Mucosa of stomach (tissue), 1 donor: ENCODE results near the gene HSD11B1L.

Experiments
- H3K27me3 ChIP-seq: one replicate; pipeline ENCODE4 v1.7.0; 2013; ENCODE audit warnings: mild to moderate bottlenecking, low read length; ENCODE audit not compliant: control insufficient read depth, insufficient read depth
- H3K36me3 ChIP-seq: one replicate; pipeline ENCODE4 v1.7.0; 2013; ENCODE audit warnings: low read length; ENCODE audit not compliant: control insufficient read depth, insufficient read depth
- H3K4me1 ChIP-seq: one replicate; pipeline ENCODE4 v1.7.0; 2013; ENCODE audit warnings: mild to moderate bottlenecking, low read length; ENCODE audit not compliant: control insufficient read depth, insufficient read depth
- H3K4me3 ChIP-seq: one replicate; pipeline ENCODE4 v1.7.0; 2013; ENCODE audit warnings: low read length
- H3K9ac ChIP-seq: one replicate; pipeline ENCODE4 v1.7.0; 2013; ENCODE audit warnings: mild to moderate bottlenecking, low read length, moderate library complexity
- H3K9me3 ChIP-seq: one replicate; pipeline ENCODE4 v1.7.0; 2013; ENCODE audit warnings: mild to moderate bottlenecking, low read length, moderate library complexity; ENCODE audit not compliant: control insufficient read depth
- donor health status: Pancreatic carcinoma.

HSD11B1L gene

DNA sequence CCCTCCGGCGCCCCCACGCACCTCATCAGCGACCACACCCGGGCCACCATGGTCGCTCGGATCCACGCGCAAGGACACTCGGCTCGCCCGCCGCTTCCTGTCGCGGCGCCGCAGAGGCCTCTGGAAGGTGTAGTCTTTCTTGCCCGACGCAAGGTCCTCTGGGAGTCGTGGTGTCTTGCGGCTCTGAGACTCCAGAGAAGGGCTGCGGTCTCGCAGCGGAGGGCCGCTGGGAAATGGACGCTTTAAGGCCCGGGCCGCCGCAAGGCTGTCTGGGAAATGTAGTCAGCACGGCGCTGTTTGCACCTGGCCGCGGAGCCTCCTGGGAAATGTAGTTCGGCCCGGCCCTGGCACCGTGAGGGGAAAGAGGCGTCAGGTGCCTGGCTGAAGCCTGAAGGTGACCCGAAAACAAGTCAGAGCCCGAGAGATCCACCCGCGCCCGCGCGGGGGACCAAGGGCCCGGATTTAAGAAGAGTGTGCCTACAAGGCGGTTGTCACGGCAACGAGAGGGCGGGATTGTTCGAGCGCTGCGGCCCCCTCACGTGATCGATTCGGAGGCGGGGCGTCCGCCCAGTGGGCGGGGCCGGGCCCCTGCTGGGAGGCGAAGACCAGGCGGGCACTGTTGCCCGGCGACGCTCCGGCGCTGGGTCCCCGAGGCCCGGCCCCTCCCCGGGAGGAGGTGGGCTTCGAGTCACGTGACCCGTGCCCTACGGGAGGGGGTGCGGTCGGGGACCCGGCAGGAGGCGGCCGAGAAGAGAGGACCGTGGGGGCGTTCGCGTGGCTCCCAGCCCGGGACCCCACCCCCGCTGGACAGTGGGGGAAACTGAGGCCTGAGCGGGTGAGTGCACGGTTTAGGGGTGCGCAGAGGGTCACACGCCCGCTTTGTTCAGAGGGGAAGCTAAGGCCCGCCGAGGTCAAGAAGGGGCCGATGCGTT, at the start of gene HSD11B1L, which contains the start of gene MICOS13:
Gene HSD11B1L (plus strand): TSS at position 591 of the 932 bp plus-strand sequence. CDS start 3,806 bp downstream, outside the sequence.
Gene MICOS13 (minus strand): TSS at position 80 of the 932 bp plus-strand sequence. CDS start 30 bp downstream, at position 50.
- Histone ChIP-seq H3K4me3 (peak within 1 kb of the TSS; percentile 92), H3K9me3 (no peaks in the 10 kb centered on the region), H3K36me3 (no peaks in the 10 kb centered on the region), H3K27me3 (no peaks in the 10 kb centered on the region), H3K9ac (peak within 1 kb of the TSS; percentile 88), H3K4me1 (peaks cover 15% of the 10 kb centered on the region)

- Histone ChIP-seq H3K9ac (no peak overlapping the region), H3K4me3 (no peak overlapping the region), H3K9me3 (no peaks in the 10 kb centered on the region), H3K27me3 (no peaks in the 10 kb centered on the region), H3K4me1 (peaks cover 15% of the 10 kb centered on the region), H3K36me3 (peaks cover 15% of the 10 kb centered on the region)
These were observed 49.1 kb upstream of the HSD11B1L start for GRCh38 chr19:5631567-5632240.

DNA sequence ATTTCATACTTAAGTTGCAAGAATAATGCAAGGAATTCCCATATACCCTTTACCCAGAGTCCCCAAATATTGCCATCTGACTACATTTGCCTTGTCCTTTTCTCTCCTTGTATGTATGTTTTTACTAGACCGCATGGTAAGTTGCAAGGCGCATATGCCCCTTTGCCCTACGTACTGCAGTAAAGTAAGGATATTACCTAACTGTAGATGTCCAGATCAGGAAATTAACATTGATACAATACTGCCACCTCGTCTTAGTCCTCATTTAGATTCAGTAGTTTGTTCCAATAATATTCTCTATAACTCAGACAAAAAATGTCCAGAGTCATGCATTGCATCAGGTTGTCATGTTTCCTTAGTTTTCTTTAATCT, 48.6 kb upstream of the HSD11B1L start:
- Histone ChIP-seq H3K27me3 (no peaks in the 10 kb centered on the region), H3K9ac (no peak overlapping the region), H3K9me3 (no peaks in the 10 kb centered on the region), H3K4me1 (peaks cover 14% of the 10 kb centered on the region), H3K36me3 (peaks cover 13% of the 10 kb centered on the region), H3K4me3 (no peak overlapping the region)

DNA sequence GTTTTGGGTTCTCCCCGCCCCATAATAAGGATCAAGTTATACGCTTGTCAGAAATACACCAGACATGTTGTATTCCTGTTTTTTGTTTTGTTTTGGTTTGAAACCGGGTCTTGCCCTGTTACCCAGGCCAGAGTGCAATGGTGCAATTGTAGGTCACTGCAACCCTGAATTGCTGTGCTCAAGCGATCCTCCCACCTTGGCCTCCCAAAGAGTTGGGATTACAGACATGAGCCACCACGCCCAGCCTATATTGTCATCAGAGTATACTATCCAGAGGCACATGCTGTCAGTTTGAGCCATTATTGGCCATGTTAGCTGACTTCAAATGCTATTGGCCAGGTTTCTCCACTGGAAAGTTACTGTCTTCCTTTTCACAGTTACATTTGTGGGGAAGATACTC, 48.2 kb upstream of the HSD11B1L start:
- Histone ChIP-seq H3K9me3 (no peaks in the 10 kb centered on the region), H3K36me3 (peaks cover 9% of the 10 kb centered on the region), H3K27me3 (no peaks in the 10 kb centered on the region), H3K4me3 (no peak overlapping the region), H3K9ac (no peak overlapping the region), H3K4me1 (peaks cover 11% of the 10 kb centered on the region)

DNA sequence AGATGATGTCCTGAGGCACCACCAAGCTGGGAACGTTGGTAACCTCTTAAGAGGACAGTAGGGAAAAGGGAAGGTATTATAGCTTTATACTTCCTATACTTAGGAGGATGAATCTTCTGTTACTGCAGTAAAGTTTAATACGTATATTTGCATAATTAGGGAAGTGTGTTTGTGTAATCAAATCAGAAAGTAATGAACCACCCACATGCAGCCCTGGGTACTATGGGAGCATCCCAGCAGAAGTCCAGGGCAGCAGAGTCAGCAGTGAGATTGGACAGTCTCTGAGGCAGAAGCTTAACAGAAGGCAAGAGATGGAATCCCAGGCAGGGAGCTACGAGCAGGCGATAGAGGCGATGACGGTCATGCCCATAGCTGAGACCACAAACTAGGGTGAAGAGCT, 45.4 kb upstream of the HSD11B1L start:
- Histone ChIP-seq H3K9me3 (no peaks in the 10 kb centered on the region), H3K4me3 (no peak overlapping the region), H3K27me3 (no peaks in the 10 kb centered on the region), H3K4me1 (peaks cover 11% of the 10 kb centered on the region), H3K36me3 (peaks cover 5% of the 10 kb centered on the region), H3K9ac (no peak overlapping the region)

DNA sequence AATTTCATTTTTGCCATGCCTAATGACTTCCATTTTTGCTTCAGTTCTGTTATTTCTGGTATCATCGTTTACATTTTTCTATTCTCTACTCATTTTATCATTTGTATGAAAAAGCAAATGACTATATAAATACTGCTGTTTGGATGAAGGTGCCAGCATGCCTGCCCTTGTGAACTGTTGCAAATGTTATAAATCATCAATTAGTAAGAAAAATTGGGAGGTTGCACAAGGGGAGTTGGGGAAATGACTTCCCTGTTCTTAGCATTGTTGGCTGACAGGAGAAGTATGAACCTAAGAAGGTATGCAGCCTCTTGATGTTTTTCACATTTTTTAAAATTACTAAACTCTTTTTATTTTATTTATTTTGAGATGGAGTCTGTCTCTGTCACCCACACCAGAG, 42.9 kb upstream of the HSD11B1L start:
- H3K36me3 ChIP-seq, result no peaks in the 10 kb centered on the region
- H3K4me1 ChIP-seq, result no peaks in the 10 kb centered on the region
- no peak overlapping the region for H3K9ac ChIP-seq
- H3K27me3 ChIP-seq, result no peaks in the 10 kb centered on the region
- H3K4me3 ChIP-seq, result no peak overlapping the region
- H3K9me3 ChIP-seq, result no peaks in the 10 kb centered on the region

GRCh38 chr19:5641171-5641570, 39.7 kb upstream of the HSD11B1L start:
- H3K4me1 ChIP-seq, result no peaks in the 10 kb centered on the region

GRCh38 chr19:5642204-5642603, 38.6 kb upstream of the HSD11B1L start:
- H3K36me3 ChIP-seq, result peaks cover 11% of the 10 kb centered on the region
- no peaks in the 10 kb centered on the region for H3K9me3 ChIP-seq
- H3K4me1 ChIP-seq, result no peaks in the 10 kb centered on the region
- H3K27me3 ChIP-seq, result no peaks in the 10 kb centered on the region
- H3K9ac ChIP-seq, result no peak overlapping the region
- no peak overlapping the region for H3K4me3 ChIP-seq

More at GRCh38 chr19:5641171-5641570, 39.7 kb upstream of the HSD11B1L start:
- H3K4me3 ChIP-seq, result no peak overlapping the region
- H3K36me3 ChIP-seq, result peaks cover 5% of the 10 kb centered on the region
- no peaks in the 10 kb centered on the region for H3K9me3 ChIP-seq
- H3K9ac ChIP-seq, result no peak overlapping the region
- no peaks in the 10 kb centered on the region for H3K27me3 ChIP-seq

GRCh38 chr19:5643060-5643459, 37.8 kb upstream of the HSD11B1L start:
- H3K36me3 ChIP-seq, result peaks cover 16% of the 10 kb centered on the region
- no peaks in the 10 kb centered on the region for H3K4me1 ChIP-seq
- H3K4me3 ChIP-seq, result no peak overlapping the region
- no peak overlapping the region for H3K9ac ChIP-seq
- no peaks in the 10 kb centered on the region for H3K9me3 ChIP-seq
- H3K27me3 ChIP-seq, result no peaks in the 10 kb centered on the region

DNA sequence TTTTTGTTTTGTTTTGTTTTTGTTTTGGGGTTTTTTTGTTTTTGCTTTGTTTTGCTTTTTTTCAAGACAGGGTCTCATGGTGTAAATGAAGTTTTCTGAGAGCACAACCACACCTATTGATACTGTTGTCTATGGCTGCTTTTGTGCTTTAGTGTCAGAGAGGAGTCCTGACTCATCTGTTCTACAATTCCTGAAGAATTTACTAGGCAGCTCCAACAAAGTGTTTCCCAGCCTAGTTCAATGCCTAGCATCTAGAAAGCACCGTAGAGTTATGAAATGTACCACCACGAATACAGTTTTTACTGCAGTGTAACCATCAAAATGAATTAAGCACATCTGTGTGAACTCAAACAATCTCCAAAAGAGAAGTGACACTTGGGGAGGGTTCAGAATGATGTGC, 36.8 kb upstream of the HSD11B1L start:
- H3K36me3 ChIP-seq, result peaks cover 16% of the 10 kb centered on the region
- no peaks in the 10 kb centered on the region for H3K27me3 ChIP-seq
- no peak overlapping the region for H3K9ac ChIP-seq
- no peaks in the 10 kb centered on the region for H3K4me1 ChIP-seq
- H3K9me3 ChIP-seq, result no peaks in the 10 kb centered on the region
- no peak overlapping the region for H3K4me3 ChIP-seq

DNA sequence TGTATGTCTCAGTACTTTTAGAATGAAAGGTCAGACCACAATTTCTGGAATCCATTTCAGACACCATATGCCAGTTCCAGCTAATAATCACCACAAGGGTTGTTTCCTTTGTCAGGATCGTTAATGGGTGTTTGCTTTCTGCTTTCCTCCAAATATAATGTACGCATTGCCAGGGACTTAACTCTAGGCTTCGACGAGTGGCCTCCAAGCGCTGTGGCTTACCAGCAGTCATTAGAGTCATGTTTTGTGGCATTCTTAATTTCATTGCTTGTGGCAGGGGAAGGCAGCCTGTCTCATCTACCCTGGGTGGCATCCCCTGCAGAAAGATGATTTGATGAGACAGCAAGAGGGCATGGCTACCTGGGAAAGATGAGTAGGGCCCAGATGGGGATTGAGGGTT, 35.4 kb upstream of the HSD11B1L start:
- H3K4me3 ChIP-seq, result no peak overlapping the region
- no peaks in the 10 kb centered on the region for H3K27me3 ChIP-seq
- H3K9me3 ChIP-seq, result no peaks in the 10 kb centered on the region
- no peak overlapping the region for H3K9ac ChIP-seq
- no peaks in the 10 kb centered on the region for H3K4me1 ChIP-seq
- peaks cover 16% of the 10 kb centered on the region for H3K36me3 ChIP-seq

GRCh38 chr19:5646703-5647102, 34.1 kb upstream of the HSD11B1L start:
- H3K27me3 ChIP-seq, result no peaks in the 10 kb centered on the region
- no peak overlapping the region for H3K9ac ChIP-seq
- peaks cover 23% of the 10 kb centered on the region for H3K36me3 ChIP-seq
- no peaks in the 10 kb centered on the region for H3K9me3 ChIP-seq
- no peaks in the 10 kb centered on the region for H3K4me1 ChIP-seq
- no peak overlapping the region for H3K4me3 ChIP-seq
